Measurements from ENCODE around the gene DCTN3.
"Not testable (repeated sequence)": the region's sequence is repeated elsewhere in the genome, so short reads cannot be mapped to it uniquely, and the experiment has no call there.

The DCTN3 gene

DNA sequence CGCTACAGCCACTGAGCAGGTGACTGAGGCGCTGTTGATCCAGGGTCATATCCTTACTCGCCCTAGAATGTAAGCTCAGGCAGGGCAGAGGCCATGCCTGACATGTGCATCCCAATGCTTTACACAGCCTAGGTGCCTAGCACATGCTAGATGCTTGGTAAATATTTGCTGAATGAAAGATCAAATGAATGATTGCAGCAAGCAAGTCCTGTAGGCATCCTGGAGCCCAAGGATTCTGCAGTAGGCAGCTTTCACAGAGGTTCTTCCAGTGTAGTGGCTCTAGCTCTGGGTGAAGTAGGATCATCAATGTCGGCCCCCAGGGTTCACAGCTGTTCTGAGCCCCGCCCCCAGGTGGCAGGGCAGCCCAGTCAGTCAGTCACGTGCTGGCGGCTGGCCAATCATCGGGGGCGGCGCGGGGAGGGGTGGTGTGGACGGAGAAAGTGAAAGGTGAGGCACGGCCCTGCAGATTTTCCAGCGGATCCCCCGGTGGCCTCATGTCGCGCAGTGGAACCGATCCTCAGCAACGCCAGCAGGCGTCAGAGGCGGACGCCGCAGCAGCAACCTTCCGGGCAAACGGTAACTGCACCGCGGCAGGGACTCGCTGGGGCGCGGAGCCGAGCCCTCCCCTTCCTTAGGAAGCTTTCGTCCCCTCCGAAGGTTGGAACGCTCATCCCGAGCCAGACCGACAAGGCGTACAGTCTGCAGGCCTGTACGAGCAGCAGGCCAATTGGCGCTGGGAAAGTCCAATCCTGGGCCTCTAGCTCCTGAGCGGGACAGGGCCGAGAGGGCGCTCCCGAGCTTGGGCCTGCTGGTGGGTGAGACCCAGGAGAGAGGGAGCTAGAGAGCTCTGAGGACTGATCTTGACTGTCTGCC, 26.2 kb upstream of the DCTN3 start, which contains the start of gene GALT:
TSS of gene GALT (plus strand) at position 465 of the 873 bp plus-strand sequence. CDS start at position 495, 30 bp downstream.
- peak; percentile 95 for DNase-seq

GRCh38 chr9:34644766-34645314, 24.5 kb upstream of the DCTN3 start:
- DNase-seq = no peak

GRCh38 chr9:34642679-34643078, 22.4 kb upstream of the DCTN3 start:
- DNase-seq = no peak

DNA sequence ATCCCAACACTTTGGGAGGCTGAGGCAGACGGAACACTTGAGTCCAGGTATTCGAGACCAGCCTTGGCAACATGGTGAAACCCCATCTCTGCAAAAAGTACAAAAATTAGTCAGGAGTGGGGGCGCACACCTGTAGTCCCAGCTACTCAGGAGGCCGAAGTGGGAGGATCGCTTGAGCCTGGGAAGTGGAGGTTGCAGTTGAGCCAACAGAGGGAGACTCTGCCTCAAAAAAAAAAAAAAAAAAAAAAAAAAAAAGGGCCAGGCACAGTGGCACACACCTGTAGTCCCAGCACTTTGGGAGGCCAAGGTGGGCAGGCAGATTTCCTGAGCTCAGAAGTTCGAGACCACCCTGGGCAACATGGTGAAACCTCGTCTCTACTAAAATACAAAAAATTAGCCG, 19.0 kb upstream of the DCTN3 start:
- not testable (repeated sequence) for DNase-seq

DNA sequence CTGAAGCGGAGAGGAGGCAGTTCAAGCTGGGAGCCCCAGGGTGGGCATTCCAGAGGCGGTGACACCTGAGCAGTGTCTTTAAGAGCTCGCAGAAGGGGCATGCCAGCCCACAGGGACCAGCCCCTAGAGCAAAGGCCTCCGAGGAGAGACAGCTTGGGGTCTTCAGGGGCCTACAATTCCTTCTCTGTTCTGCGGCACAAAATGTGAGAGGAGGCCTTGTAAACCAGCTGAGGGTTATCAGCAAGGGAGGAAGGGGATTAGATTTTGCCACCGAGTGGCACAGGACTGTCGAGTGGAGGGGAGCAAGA, 17.8 kb upstream of the DCTN3 start:
- DNase-seq = no peak

DNA sequence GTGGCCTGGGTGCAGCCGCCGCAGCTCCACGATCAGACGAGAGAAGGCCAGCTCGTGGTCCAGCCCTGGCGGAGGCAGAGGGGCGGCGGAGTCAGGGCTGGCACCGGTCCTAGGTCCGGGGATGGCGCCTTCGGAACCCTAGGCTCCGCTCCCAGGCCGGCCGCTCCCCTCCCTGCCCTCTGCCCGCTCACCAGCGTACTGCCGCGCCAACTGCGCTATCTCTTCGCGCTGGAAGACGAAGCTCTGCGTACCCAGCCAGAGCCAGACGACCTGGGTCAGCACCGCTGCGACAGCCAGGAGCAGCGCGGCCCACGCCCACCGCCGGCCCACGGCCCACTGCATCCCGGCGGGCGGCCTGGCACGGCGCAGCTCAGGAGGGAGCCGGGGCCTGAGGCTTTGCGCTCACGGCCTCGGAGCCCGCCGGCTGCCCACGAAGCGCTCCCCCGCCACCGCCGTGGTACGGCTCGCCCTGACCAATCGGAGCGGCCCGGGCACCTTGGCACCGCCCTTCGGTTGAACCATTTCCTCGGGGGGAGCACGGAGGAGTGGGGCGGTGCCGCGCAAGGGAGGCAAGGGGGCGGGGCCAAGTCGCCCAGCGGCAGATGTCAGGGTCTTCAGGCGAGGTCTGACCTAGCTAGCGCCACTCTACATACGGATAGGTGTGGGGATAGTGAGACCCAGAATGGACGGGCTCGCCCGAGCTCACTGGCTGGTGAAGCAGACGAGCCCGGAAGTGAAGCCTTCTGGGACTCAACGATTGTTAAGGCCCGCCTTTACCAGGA, 17.3 kb upstream of the DCTN3 start, which contains the start of gene SIGMAR1:
TSS of gene SIGMAR1 (minus strand) at position 432 of the 782 bp plus-strand sequence. CDS start at position 342, 90 bp downstream.
- peak; percentile 95 for DNase-seq

- DNase-seq = peak; percentile 22
These were observed 16.6 kb upstream of the DCTN3 start for GRCh38 chr9:34636791-34637355.

DNA sequence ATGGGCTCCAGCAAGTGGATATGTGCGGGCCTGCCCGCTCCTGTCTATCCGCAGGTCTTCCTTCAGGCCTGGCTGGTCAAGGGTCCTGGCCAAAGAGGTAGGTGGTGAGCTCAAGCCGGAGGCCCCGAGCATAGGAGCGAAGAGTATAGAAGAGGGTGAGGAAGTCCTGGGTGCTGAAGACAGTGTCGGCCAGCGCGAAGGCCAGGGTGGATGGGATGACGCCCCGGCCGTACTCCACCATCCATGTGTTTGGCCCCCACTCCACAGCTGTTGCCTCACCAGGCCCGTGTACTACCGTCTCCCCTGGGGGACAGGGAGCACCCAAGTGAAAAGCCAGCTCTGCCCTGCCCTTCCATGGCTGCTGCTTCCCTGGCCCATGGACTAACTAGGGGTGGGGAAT, 15.3 kb upstream of the DCTN3 start:
- DNase-seq = no peak

- no peak for DNase-seq
These were observed 14.4 kb upstream of the DCTN3 start for GRCh38 chr9:34634551-34635248.

GRCh38 chr9:34633851-34634550, 13.7 kb upstream of the DCTN3 start:
- DNase-seq = peak; percentile 67

DNA sequence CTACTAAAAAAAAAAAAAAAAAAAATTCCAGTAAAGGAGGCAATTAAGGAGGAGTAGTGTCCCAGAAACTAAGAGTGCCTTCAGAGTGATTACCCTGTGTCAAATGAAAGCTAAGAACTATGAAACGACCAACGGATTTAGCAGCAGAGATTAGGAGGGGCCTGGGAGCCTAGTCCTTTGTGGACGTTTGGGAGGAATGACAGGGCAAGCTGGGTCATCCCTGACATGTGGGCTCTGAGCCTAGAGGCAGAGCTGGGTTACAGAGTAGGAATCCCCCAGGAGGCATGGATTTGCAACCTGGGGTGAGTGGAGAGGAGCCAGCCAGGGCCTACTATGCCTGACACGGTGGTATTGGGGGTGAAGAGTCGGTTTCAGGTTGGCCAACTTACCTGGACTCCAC, 12.9 kb upstream of the DCTN3 start:
- DNase-seq = no peak

- DNase-seq = no peak
These were observed 10.3 kb upstream of the DCTN3 start for GRCh38 chr9:34630402-34631154.

GRCh38 chr9:34629491-34629808, 9.2 kb upstream of the DCTN3 start:
- DNase-seq = no peak

DNA sequence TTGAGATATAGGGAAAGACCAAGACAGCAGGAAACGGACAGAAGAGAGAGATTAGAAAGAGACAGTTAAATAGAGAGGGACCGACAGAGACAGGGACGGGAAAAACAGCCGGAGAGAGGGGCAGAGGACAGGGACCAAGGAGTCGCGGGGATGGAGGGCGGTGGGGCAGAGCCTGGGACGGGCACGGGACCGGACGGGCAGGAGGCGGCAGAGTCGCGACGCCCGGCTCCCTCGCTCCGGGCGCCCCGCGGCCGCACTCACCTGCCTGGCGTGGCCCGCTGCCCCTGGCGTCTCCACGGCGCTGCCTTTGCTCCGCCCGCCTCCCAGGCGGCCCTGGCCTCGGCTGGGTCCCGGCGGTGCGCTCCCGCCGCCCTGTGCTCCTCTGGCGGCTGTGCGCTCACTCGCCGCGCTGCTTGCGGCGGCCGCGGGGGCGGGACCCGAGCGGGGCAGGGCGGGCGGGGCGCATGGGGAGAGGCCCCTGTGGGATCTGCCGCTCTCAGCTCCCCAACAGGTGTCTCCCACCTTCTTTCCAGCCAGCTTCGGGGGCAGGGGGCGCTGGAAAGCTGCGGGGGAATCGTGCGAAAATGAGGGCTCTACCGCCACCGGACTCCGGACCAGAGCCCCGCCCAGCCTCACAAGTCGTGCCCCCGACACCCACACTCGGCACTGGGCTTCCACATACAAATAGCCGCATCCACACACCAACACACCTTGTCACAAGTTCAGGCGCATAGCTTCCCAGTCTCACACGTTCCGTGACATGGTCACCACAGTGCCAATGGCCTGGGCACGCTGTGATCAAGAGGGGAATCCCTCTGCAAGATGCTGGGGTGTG, 8.6 kb upstream of the DCTN3 start, which contains the start of gene ARID3C:
TSS of gene ARID3C (minus strand) at position 411 of the 835 bp plus-strand sequence. CDS start 1,052 bp downstream, outside the sequence.
- DNase-seq = peak; percentile 67

DNA sequence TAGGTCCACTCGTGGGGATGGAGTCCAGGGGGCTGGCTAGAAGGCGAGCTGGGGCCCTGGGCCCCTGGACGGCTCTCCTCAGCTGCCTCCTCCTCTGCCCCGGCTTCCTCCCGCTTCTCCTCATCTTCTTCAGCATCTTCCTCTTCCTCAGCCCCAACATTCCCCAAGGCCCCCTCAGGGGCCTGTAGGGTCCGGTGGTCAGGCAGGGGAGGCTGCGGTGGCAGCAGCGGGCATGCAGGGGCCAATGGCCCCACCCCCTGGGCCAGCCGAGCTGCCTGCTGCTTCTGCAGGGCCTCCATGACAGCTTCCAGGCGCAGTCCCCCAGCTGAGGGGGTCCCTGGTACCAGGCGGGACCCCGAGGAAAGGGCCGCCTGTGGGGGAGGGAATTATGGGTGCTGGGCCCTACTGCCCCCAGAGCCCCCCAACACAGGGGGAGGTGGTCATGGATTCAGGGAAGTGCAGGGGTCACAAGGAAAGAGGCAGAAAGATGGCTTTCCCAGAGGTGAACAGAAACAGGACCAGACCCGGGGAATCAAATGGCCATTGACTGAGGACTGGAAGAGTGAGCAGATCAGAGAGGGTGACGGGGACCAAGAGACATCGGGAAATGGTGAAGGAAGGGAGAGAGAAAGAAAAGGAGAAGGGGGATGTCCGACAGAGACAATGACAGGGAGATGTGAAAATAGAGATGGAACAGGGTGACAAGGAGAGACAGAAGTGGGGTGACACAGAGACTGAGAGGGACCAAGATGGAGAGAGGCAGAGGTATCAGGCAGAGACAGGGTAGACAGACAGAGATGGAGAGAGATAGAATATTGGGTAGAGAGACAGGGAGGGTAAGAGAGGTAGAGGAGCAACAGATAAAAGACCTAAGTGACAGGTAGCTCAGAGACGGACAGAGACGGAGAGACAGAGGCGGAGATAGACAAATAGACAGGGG, 7.7 kb upstream of the DCTN3 start:
- DNase-seq = no peak

GRCh38 chr9:34625186-34625486, 4.8 kb upstream of the DCTN3 start:
- no peak for DNase-seq

DNA sequence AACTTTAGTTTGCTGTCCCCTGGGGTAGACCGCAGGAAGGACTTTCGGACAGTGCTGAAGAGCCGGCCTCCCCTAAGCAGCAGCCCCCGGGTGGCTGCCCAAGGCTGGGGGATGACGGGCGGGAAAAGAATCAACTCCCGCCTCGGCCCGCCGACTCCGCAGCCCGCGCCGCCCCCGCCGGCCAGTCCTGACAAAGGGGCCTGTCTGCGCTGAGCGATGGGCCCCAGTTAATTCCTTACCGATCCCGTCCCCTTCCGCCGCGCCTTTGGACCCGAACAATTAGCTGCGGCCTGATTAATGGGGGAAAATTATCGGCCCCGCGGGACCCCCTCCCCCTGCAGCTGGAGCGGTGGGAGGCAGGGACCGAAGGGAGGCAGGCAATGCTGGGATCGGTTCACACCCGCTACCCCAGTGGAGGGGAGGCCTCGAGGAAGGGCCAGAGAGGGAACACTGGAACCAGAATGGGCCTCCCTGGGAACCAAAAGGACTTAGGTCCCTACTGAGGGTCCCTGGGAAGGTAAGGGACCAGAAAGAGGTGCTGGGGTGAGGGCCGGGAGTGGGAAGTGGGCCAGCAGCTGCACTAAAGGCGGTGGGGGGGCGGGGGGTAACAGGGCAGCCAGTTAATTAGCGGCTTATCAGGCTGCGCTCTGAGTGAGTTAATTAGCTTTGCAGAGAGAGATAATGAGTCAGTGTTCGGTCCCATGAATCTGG, 4.3 kb upstream of the DCTN3 start:
- DNase-seq = no peak

DNA sequence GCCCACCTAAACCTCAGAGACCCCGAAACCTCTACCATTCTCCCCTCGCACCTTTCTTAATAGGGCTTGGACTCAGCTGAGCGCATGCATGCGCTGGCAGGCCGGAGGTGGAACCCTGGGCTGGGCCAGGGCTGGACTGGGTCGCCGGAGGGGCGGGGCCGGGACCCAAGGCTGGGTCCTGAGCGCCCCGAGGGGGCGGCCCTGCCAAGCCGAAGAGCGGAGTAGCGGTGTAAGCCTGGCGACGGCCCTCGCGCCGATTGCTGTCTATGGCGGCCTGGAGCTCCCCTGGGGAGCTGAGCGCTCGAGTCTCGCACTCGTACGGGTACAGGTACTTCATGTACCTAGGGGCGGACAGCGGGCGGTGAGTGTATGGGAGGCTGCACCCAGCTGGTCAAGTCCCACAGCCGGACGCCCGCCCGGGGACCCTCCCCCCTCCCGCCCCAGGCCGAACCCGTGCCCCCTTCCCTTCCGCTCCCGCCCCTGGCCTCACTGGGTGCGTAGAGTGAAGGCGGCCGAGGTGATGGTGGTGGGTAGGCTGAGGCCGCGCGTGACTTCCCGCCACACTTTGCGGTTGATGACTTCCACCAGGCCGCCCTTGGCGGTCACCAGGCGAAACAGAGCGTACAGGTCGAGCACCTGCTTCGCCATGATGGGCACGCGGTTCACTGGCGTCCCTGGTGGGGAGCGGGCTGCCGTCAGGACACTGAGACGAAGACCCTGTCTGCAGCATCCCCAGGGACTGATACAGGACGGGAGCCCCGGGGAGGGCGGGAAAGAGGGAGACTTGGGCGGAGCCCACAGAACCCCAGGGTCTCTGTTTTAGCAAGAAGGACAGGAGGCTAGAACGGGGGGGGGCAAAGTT, 3.3 kb upstream of the DCTN3 start:
- no peak for DNase-seq

All from RPMI8226 (cell line).